ENCODE data around the gene KAZN.

DNA sequence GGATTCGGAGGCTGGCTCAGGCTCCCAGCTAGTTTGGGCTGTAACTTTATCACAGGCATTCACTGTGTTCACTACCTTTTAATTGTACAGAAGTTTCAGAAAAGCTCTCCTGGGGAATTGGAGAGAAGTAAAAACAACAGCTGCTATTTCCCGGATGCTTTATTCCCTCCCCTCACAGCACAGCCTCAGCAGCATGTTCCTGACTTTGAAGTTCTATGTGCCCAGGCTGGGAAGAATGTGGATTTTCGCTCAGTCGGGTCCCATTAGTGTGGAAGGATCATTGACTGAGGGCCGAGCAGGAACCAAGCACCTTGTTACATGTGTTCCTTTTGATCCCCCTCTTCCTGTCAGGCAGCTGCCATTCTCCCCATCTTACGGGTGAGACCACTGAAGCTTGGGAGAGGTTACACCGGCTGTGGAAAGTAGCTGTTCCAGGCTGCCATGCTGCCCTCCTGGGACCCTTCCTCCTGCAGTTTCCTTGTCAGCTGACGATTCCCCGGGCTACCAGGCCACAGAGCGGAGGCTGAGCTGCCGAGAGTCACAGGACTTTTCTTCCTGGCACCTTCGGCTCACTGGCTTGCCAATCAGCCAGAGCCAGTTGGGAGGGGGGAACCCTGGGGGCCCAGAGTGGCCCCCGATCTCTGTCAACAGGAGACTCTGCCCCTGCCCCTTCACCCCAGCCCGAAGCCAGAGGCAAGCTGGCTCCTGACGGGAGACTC, 331.9 kb downstream of the KAZN start:
- TF ChIP-seq, protein P1, sequence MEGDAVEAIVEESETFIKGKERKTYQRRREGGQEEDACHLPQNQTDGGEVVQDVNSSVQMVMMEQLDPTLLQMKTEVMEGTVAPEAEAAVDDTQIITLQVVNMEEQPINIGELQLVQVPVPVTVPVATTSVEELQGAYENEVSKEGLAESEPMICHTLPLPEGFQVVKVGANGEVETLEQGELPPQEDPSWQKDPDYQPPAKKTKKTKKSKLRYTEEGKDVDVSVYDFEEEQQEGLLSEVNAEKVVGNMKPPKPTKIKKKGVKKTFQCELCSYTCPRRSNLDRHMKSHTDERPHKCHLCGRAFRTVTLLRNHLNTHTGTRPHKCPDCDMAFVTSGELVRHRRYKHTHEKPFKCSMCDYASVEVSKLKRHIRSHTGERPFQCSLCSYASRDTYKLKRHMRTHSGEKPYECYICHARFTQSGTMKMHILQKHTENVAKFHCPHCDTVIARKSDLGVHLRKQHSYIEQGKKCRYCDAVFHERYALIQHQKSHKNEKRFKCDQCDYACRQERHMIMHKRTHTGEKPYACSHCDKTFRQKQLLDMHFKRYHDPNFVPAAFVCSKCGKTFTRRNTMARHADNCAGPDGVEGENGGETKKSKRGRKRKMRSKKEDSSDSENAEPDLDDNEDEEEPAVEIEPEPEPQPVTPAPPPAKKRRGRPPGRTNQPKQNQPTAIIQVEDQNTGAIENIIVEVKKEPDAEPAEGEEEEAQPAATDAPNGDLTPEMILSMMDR (IDR thresholded peaks at IDR 0.05; ENCODE audit: low read depth, low read length, poor library complexity, severe bottlenecking): no peak
- TF ChIP-seq EZH2phosphoT487 (IDR thresholded peaks at IDR 0.05; ENCODE audit: borderline replicate concordance, low read length): no peak
